Inflammatory macrophage treated with lipopolysaccharide for 1 hour (primary cell): Measurements from ENCODE around the gene MICOS13.
"Not testable (repeated sequence)": the region's sequence is repeated elsewhere in the genome, so short reads cannot be mapped to it uniquely, and the experiment has no call there.

ENCODE experiments used
- DNase-seq, 2 donors: peaks; one replicate each; pipeline ENCODE4 v3.0.0-alpha.2; 2020 to 2022

The MICOS13 gene

GRCh38 chr19:5680437-5681368, at the start of gene MICOS13, which contains the start of gene HSD11B1L:
MICOS13 (minus strand) TSS chr19:5680516; CDS start chr19:5680486, 30 bp downstream.
HSD11B1L (plus strand) TSS chr19:5681027; CDS start chr19:5684833, 3,806 bp downstream.
- DNase-seq = peak; percentile 97 to 99

DNA sequence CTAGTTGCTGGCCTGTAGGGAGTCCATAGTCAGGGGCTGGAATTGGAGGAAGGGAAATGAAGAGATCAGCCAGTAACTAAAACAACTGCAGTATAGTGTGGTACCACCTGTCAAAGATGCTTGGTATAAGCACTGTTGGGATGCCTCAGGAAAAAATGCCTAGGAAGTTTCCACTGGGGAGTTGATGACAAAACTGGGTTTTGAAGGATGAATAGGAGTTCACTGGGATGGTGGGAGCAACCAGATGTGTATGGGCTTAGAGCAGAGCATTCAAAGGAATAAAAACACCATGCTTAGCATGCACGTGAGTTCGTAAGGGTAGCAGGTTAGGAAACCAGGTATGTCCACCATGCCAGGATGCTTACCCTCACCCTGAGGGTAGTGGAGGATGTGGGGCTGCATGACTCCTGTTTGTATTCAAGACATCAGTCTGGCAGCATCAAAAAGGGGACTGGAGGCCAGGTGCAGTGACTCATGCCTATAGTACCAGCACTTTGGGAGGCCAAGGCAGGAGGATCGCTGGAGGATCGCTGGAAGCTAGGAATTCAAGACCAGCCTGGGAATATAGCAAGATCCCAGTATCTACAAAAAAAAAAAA, 47.2 kb upstream of the MICOS13 start:
- no peak for DNase-seq

- DNase-seq = peak; percentile 98
These were observed 39.9 kb upstream of the MICOS13 start, which contains the start of the genes CATSPERD and LONP1 for GRCh38 chr19:5719961-5720790. CATSPERD (plus strand) TSS chr19:5720637; CDS start chr19:5720738, 101 bp downstream. LONP1 (minus strand) TSS chr19:5720146; CDS start chr19:5720132, 14 bp downstream.

DNA sequence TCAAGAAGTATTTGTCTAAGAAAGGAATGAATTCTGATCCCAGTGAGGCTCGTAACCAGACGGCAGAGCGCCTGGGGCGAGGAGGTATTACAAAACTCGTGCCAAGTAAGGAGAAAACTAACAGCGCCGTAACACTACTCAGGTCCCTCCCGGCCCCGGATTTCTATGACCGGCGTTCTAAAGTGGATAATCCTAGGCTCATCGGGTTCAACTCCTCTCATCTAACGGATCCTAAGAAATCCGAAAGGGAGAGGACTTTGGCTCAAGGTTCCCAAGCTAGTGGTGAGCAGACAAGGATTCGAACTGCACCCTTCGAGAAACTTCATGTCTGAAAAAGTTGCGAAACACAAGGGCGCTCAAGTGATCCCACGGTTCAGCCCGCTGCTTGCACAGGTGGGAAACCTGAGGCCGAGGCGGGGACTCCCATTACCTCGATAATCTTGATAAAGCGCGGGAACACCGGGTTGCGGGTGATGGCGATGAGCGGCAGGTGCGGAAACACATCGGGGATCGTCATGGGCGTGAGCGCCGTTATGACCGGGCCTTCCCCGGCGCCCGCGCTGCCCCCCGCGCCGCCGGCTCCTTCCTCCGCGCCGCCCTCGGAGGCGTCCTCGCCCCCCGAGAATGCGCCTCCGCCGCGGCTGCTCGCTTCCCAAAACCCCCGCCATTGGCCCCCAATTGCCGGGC, 39.1 kb upstream of the MICOS13 start:
- DNase-seq = peak; percentile 6 to 22

GRCh38 chr19:5718579-5719273, 38.4 kb upstream of the MICOS13 start:
- peak; percentile 77 to 83 for DNase-seq

DNA sequence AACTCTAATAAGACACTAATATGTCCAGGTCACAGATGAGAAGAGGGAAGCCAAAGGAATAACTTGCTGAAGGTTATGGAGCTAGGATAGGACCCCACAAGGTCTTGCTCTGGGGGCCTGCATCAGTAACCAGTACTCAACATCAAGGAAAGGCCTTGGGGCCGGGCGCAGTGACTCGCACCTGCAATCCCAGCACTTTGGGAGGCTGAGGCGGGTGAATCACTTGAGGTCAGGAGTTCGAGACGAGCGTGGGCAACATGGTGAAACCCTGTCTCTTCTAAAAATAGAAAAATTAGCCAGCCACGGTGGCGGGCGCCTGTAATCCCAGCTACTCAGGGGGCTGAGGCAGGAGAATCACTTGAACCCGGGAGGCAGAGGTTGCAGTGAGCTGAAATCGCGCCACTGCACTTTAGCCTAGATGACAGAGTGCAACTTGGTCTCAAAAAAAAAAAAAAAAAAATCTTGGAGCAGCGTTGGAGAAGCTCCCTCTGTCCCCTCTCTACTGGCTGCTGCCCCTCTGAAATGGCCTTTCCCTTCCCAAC, 37.8 kb upstream of the MICOS13 start:
- peak; percentile 51 to 72 for DNase-seq

DNA sequence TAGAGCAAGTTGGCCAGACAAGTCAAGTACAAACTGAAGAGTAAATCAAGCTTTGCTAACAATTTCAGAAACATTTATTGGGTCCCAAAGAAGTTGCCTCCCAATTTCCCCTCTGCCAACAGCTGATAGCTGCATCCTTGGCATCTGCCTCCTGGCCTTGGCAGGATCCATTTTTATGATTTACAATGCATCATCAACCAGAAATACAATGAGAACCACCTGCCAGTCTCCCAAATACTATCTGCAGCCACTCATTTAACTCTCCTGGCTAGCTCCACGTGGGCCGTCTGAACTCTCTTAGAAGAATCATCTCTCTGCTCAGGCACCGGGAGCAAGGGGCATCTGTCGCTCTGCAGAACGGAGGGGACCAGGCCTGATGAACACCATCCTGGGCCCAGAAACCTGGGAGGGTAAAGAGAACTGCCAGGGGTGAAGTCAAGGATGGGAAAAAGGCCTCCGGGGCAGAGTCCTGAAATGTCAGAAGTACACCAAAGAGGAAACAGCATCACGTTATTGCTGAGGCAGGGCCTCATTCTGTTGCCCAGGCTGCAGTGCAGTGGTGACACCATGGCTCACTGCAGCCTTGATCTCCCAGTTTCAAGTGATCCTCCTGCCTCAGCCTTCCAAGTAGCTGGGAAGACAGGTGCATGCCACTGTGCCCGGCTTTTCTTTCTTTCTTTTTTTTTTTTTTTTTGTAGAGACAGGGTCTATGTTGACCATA, 37.1 kb upstream of the MICOS13 start:
- peak in 1 of 2 donors; percentile 21 for DNase-seq

DNA sequence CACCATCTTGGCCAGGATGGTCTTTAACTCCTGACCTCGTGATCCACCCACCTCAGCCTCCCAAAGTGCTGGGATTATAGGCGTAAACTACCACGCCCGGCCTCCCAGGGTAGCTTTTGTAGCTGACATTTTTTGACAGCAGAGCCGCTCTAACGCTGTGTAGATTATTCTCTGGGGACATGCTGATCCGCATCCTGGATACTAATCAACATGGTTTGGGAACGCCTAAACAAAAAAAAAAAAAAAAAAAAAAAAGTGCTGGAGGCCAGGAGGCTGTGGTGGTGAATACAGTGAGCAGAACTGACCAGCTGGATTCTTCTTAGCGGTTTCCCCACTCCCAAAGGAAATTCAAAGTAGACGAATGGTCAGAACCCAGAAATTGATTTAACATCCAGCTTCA, 34.5 kb upstream of the MICOS13 start:
- DNase-seq = no peak

GRCh38 chr19:5713228-5713627, 32.9 kb upstream of the MICOS13 start:
- DNase-seq = no peak

- DNase-seq = no peak
These were observed 31.4 kb upstream of the MICOS13 start for GRCh38 chr19:5711713-5712161.

DNA sequence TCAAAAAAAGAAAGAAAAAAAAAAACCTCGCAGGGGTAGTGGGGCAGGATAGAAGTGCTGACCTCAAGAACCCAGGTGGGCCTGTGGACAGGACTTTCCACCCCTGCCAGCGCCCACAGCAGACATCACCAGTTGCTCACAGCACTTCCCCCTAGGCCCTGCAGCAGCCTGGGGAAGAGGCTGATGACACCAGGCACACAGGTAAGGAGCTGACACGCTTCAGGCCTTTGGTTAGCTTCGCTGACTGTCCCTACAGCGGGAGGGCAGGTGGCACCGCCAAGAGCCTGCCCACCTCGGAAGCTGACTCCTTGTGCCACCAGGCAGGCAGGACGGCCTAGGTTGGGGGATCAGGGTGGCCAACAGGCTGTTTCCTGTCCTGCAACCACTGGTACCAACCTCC, 30.7 kb upstream of the MICOS13 start:
- DNase-seq = no peak

DNA sequence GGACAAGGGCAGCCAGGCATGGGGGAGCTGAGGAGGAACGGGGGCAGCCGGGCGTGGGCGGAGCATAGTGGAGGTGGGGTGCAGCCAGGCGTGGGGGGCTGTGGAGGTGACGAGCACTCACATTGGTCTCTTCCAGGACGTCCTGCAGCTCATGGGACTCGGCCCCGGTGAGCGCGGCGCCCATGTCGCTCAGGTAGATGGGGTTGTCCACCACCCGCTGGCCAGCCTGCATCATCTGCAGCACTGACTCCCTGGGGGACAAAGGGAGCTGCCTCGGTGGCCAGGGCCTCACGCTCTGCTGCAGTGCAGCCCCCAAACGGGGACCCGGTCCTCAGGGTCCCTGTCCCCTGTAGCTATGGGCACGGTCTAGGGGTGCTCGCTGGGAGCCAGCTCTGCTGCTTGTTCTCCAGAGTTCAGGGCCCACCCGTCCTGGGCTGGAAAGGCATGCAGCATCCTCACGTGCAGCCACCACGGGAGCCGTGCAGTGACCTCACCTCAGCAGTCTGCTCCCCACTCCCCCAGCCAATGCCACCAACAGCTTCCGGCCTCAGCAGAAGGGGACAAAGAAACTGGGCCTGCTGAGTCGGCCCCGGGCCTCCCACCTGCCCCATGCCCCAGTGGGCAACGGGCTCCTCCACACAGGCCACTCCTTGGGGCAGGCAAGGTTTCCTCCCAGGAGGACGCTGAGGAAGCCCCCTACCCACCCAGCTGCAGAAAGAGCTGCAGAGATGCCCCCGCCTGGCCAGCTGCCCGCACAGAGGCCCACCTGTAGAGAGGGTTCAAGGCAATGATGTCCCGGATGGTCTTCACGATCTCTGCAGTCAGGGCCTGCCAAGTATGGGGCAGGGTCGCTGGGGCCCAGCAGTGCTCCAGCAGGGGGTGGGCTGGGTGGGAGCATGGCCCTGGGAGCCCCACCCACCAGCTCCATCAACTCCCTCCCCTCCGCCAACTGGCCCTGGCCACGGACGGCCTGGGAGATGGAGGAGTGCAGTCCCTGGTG, 27.6 kb upstream of the MICOS13 start:
- DNase-seq = no peak

- no peak for DNase-seq
These were observed 26.7 kb upstream of the MICOS13 start for GRCh38 chr19:5706876-5707573.

- no peak for DNase-seq
These were observed 25.2 kb upstream of the MICOS13 start for GRCh38 chr19:5705552-5705951.

DNA sequence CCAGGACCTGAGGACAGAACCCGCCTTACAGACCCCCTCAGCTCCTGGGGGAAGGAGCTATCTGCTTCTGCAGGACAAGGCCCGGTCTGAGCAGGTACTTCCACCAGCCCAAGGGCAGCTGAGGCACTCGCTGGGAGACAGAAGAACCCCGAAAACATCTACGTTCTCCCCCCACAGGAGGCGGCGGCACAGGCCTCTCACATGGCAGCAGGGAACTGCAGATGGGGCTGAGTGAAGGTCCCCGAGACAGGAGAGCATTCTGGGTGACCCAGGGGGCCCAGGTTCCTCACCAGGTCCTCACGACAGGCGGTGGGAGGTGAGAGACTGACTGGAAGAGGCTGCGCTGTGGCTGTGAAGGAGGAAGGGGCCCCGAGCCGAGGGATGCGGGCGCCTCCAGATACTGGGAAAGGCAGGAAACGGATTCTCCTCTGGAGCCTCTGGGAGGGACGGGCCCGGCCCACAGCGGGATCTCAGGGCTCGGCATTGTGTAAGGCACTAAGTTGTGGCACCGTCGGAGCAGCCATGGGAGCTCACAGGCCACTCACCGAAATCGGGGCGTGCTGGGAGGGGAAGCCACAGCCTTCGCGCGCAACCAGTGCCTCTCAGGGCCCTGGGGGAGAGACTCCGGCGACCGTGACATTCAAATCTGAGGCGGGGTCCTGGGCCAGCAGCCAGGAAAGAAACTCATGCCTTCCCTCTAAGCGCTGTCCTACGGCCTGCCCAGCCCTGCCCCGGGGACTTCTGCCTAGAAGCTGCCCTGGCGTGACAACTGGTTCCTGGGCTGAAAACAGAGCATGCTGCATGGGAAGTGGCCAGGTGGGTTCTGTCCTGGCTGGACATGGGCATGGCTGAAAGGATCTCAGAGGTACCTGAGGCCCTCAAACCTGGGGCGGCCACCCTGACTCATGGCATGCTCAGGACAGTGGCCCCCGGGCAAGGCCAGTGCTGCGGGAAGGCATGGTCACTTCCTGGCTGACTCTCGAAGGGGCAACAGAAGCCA, 23.8 kb upstream of the MICOS13 start:
- DNase-seq = no peak

DNA sequence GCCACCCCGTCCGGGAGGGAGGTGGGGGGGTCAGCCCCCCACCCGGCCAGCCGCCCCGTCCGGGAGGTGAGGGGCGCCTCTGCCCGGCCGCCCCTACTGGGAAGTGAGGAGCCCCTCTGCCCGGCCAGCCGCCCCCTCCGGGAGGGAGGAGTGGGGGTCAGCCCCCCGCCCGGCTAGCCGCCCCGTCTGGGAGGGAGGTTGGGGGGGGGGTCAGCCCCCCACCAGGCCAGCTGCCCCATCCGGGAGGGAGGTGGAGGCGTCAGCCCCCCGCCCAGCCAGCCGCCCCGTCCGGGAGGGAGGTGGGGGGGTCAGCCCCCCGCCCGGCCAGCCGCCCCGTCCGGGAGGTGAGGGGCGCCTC, 21.7 kb upstream of the MICOS13 start:
- DNase-seq = not testable (repeated sequence)

DNA sequence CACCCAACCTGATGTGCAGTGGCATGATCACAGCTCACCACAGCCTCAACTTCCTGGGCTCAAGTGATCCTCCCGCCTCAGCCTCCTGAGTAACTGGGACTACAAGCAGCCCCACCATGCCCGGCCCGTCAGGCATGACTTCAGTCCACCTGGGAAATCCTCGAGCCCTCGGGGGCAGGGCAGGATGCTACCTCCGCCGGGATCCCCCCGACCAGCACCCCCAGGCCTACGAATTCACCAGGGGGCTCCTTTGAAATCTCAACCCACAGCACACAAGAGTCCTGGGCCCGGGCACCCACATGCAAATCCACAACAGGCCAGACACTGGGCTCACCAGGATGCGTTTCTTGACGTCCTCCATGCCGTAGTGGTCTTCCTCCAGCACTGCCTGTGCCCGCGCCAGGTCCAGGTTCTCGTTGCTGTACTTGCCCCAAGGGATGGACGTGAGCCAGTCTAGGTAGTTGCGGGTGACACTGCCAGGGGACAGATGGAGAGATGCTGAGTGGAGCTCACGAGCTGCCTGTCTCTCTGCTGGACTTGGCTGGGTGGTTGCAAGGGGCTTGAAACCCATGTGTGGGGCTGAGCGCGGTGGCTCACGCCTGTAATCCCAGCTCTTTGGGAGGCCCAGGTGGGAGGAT, 20.3 kb upstream of the MICOS13 start:
- DNase-seq = no peak
